ENCODE measurements around the gene USP36.
"Not testable (repeated sequence)": the region's sequence is repeated elsewhere in the genome, so short reads cannot be mapped to it uniquely, and the experiment has no call there.

USP36 gene

DNA sequence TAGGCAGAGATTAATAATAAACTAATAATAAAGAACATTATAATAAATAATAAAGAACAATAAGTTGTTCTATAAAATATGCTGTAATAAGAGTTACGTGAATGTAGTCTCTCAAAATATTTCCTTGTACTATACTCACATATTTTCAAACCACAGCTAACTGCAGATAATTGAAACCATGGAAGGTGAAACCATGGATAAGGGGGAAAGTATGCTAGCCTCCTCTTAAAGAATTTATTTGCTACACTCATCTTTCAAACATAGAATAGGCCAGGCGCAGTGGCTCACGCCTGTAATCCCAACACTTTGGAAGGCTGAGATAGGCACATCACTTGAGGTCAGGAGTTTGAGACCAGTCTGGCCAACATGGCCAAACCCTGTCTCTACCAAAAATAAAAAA lies 77.1 kb downstream of the USP36 start:
- DNase-seq = no peak

DNA sequence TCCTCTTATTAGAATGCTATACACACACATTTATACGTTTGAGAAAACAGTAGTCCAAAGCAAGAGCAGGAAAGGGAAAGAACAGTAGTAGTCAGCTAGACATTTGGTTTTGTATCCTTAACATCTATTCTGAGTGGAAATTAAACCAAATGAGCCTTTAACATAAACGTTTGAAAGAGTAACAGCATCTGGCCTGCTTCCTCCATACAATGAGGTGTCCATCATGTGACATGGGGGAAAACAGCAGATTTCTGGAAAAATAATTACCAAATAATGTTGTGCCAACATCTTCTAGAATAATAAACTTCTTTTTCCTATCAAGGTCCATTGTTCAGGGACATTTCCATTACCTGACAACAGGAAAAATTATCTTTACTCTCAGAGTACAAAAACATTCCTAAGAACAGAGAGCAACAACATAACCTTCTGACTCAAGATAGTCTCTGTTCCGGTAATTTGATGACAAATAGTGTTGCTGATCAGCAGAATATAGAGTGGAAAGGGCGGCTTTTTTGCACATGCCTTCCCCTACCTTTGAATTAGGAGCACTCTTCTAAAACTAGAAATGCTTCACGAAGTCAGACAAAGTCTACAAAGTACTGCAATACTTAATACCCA lies 78.7 kb downstream of the USP36 start:
- no peak for DNase-seq

DNA sequence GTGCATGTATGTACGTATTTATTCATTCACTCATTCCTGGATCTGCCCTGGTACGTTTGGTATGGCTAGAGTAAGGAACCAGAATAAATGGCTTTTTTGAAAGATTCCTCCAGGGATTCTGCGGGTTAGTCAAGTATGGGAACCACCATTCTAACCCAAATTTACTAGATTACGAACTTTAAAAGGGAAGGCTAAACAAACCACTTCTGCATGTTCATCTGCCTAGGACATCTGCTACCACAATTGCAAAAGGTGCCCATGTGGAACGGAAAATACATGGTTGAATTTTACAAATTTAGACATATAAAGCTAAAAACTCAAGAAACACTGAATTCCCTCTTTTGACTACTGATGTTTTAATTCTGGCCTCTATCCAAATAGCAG lies 80.7 kb downstream of the USP36 start:
- no peak for DNase-seq

DNA sequence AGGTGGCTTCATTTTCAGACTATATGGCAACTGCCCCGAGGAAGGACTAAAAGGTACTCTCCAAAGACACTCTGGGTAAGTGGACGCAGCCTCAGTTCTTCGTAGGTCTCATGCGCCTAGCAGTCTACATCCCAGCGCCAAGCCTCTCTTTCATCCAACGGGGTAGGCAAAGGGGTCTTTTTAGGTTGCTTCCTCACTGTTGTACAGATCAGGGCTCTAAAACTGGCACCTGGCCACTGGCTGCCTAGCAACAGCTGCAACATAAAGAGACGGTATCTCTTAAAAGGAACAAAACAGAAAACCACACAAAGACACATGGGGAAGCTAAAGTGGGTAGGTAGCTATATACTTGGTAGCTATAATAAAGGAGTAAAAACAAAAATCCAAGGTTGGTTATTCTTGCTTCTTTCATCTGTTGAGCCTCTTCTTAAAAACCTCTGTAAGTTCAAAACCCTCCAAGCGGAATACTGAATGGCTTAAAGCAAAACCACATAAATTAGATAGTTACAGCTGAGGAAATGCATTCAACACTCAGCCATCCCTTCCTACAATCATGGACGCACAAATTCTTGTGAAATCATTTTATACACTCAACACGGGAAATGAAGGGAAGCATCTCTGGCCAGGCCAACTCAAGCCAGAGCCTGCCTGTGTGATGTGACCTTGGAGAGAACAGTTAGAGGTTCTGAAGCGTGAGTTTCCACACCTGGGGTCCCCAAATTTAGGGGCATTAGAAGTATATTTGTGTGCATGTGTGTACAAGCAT lies 81.2 kb downstream of the USP36 start:
- peak; percentile 25 for DNase-seq

DNA sequence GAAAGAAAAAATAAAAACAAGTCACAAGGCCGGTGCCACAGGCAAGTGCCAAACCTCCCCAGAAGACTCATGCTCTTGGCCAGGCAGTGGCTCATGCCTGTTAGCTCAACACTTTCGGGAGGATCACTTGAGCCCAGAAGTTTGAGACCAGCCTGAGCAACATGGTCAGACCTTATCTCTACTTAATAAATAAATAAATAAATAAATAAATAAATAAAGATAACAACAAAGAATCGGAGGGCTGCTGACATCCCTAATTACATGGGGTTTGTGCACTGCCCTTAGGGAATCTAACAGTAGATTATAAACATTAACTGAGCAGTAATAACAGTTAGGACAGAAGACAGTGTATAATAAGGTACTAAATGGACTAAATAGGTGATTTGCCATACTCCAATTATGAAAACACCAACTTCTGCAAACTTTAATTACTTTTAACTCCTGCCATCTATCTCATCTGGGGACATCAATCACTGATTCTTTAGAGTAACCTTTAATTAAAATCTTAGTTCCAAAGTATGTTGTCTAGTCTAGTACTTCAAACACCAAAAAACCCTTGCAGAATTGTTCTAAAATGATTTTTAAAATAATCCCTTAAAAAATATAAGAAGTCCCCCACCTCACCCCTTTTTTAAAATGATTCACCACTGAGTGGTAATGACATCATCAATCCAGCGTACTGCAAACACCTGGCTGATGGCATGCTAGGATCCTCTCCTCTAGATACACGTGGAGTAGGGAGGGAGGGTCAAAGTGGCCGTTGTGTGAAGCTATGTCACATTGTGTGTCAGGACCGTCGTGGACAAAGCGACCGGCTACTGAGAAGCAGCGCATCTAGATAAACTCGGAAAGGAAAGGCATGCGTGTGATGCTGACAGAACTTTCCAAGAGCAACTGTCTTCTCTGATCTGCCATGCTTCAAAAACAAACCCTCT lies 87.0 kb downstream of the USP36 start:
- no peak for DNase-seq

DNA sequence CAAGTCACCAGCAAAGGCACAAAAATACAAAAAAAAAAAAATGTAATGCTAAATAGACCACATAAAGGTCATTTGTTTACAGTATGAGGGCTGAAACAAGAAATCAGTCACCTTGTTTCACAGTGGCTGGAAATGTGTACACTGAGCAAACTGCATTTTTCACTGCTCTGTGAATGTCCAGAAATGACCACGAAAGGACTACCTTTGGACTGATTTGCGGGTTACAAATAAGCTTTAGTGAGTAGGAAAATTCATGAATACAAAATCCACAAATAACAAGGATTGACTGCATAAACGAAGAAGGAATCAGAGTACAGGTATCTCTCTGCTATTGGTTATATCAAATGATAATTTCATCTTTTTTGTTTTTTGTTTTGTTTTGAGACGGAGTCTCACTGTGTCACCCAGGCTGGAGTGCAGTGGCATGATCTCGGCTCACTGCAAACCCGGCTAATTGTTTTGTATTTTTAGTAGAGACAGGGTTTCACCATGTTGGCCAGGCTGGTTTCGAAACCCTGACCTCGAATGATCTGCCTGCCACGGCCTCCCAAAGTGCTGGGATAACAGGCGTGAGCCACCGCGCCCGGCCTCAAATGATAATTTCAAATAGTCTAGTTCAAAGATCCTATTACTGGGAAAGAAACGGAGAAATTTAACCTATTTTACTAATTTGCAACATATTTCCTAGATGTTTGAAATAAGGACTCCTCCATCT lies 89.0 kb downstream of the USP36 start:
- no peak for DNase-seq

DNA sequence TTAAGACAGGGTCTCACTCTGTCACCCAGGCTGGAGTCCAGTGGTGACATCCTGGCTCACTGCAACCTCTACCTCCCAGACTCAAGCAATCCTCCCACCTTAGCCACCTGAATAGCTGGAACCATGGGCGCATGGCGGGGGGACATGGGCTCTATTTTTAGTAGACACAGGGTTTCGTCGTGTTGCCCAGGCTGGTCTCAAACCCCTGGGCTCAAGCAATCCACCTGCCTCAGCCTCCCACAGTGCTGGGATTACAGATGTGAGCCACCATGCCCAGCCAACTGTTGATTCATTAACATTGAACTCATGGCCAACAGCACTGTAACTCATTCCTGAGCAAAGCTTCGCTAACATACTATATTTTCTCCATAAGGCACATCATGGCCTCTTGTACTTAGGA lies 89.6 kb downstream of the USP36 start:
- not testable (repeated sequence) for DNase-seq

DNA sequence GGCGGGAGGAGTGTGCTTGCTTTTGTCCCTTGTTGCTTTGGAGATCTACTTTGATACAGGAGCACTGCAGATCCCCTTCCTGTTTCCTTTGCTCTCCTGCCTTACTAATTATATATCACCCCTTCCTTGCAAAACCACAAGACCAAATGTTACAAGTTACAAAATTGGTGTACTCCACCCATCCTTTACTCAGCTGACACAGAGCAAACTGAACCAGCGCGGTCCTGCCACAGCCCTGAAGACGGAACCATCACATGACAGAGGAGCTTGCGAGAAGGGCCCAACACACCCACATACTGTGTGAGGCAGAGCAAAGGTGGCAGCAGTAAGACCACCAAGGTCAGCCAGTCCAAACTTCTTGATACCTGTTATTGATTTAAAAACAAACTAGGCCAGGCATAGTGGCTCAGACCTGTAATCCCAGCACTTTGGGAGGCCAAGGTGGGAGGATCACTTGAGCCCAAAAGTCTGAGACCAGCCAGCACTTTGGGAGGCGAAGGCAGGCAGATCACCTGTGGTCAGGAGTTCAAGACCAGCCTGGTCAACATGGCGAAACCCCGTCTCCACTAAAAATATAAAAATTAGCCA lies 91.8 kb downstream of the USP36 start:
- no peak for DNase-seq

DNA sequence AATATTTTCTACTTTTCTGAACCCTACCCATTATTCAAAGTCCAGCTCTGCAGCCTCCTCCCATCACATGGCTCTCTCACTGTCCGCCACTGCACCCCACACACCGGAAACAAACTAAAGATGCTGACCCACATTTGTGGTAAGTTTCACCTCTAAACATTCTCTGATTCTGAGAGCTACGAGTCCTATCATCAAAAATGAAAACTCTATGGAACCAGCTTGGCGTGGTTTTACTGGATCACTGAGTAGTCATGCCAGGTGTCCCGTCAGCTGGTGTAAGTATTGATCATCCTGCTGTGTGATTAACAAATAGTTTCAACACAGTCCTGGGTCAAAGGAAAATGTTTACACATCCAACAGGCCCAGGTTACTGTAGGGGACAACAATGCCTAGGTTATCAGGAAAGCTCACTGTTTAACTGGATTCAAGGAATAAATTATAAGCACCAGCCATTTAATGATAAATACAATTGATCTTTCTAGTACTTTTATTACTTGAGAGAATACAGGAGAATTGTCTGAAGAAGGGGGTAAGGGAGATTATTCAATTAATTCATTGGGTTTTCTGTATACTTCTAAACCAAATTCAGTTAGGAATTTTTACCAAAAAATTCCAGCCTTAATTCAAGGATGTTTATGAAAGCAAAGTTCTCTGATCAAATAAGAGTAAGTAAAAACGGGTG lies 92.4 kb downstream of the USP36 start:
- no peak for DNase-seq

DNA sequence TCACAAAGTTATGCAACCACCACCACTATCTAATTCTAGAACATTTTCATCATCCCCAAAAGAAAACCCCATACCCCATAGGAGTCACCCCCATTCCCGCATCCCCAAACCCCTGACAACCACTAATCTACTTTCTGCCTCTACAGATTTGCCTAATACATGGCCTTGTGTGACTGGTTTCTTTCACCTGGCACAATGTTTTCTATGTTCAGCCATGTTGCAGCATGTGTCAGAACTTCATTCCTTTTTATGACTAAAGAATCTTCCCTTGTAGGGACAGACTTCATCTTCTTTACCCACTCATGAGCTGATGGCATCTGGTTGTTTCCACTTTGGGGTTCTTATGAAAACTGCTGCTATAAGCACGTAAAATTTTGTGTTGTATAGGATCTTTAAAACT lies 93.1 kb downstream of the USP36 start:
- DNase-seq = no peak

DNA sequence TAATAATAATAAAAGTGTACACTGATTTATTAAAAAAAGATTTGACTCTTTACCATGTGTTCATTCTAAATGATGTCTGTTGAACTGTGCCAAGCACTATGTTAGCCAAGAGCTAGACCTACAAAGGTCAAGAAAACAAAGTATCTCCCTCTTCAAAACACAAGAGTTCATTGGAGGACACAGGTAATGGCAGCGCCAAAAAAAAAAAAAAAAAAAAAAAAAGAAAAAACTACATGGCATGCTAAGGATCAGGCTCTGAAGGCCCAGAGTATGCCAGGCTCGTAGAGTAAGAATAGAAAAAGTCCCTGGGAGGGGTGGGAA lies 93.7 kb downstream of the USP36 start:
- DNase-seq = no peak

DNA sequence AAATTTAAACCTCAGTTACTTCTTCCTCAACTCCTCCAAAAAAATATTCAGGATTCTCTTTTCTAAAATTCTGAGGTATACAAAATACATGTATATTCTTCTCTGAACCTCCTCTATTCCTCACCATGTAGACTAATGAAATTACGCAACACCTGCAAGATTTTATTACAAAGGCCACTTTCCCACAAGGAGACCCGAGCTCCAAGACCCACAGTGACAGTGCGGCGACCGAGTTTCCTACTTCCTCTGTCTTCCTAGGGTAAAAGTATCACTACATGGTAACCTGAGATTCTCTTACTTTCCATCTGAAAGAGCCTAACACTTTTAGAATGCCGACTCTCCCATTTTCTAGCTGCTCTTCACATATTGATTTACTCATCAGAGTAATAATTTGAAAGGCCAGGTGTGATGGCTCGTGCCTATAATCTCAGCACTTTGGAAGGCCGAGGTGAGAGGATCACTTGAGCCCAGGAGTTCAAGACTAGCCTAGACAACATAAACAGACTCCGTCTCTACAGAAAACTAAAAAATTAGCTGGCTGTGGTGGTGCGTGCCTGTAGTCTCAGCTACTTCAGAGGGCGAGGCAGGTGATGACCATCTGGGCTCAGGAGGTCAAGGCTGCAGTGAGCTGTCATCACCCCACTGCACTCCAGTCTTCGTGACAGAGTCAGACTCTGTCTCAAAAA lies 94.2 kb downstream of the USP36 start:
- no peak for DNase-seq

Data from NCI-H510A treated with DMSO at 0.1 percent for 48 hours (cell line).